Activated T-helper 2 cell treated with anti-CD3 and anti-CD28 coated beads, Interferon-gamma antibody, Interleukin-2, Interleukin-4, amounts not matched to agents 10 μg/mL and 5 μg/mL and 100 μg/mL, durations not matched to agents 14 hours and 24 hours and 36 hours (primary cell): Measurements from ENCODE around the gene RAB44. TPM values are rescaled to one million over a fixed set of nuclear protein-coding genes. Genes with fewer than 3 reads are reported as not detected.

Experiments
- DNase-seq: peaks from one replicate; pipeline ENCODE4 v3.0.0; 2021; ENCODE audit warnings: low spot score
- H3K27ac Mint-ChIP-seq: one replicate; pipeline ENCODE4 v1.8.0; 2021; ENCODE audit warnings: mixed read lengths
- H3K27me3 Mint-ChIP-seq: one replicate; pipeline ENCODE4 v1.8.0; 2021; ENCODE audit warnings: low read depth, mixed read lengths
- H3K36me3 Mint-ChIP-seq: one replicate; pipeline ENCODE4 v1.8.0; 2021; ENCODE audit warnings: low read depth, mixed read lengths
- H3K4me1 Mint-ChIP-seq: one replicate; pipeline ENCODE4 v1.8.0; 2021; ENCODE audit warnings: low read depth, mixed read lengths
- H3K4me3 Mint-ChIP-seq: one replicate; pipeline ENCODE4 v1.8.0; 2021; ENCODE audit warnings: low read depth, mild to moderate bottlenecking, moderate library complexity, mixed read lengths
- H3K9me3 Mint-ChIP-seq: one replicate; pipeline ENCODE4 v1.8.0; 2021; ENCODE audit warnings: mixed read lengths
- intact Hi-C: fragments of 100-400 bp; cut with micrococcal nuclease; formaldehyde crosslinking; loops from one replicate; pipeline ENCODE4 v1.15.1; 2023
- total RNA-seq: library from RNA; stranded (reverse); gene quantifications from 2 replicates; pipeline ENCODE4 v1.2.3, GENCODE V29; 2022

The RAB44 gene
- total RNA-seq, 1 donor from 2014 or later: not detected

GRCh38 chr6:36759148-36759759 lies 61.6 kb downstream of the RAB44 start:
- Mint-ChIP-seq H3K36me3 (no peaks in the 10 kb centered on the region), H3K9me3 (no peaks in the 10 kb centered on the region), H3K27me3 (no peaks in the 10 kb centered on the region), H3K4me3 (no peak overlapping the region), H3K27ac (no peak overlapping the region), H3K4me1 (peaks cover 40% of the 10 kb centered on the region)
- peak; percentile 73 for DNase-seq
- intact Hi-C loops: loop anchor here (1.0 to 5.0 kb wide), 4 partner anchors 64 to 317 kb away; partner anchors contain the start of genes KCTD20, PXT1 and STK38

- no peaks in the 10 kb centered on the region for H3K9me3 Mint-ChIP-seq
- no peaks in the 10 kb centered on the region for H3K36me3 Mint-ChIP-seq
- intact Hi-C loops: no loop called here
- H3K27ac Mint-ChIP-seq: no peak overlapping the region
- peaks cover 25% of the 10 kb centered on the region for H3K4me1 Mint-ChIP-seq
- DNase-seq: no peak
- H3K4me3 Mint-ChIP-seq: no peak overlapping the region
- no peaks in the 10 kb centered on the region for H3K27me3 Mint-ChIP-seq
These were observed 63.2 kb downstream of the RAB44 start for GRCh38 chr6:36760685-36761435.

- H3K9me3 Mint-ChIP-seq: no peaks in the 10 kb centered on the region
- intact Hi-C loops: no loop called here
- no peaks in the 10 kb centered on the region for H3K36me3 Mint-ChIP-seq
- no peaks in the 10 kb centered on the region for H3K27me3 Mint-ChIP-seq
- H3K27ac Mint-ChIP-seq: no peak overlapping the region
- DNase-seq: no peak
- H3K4me3 Mint-ChIP-seq: no peak overlapping the region
- peaks cover 16% of the 10 kb centered on the region for H3K4me1 Mint-ChIP-seq
These were observed 64.5 kb downstream of the RAB44 start for GRCh38 chr6:36762123-36762522.

- H3K27ac Mint-ChIP-seq: no peak overlapping the region
- no peaks in the 10 kb centered on the region for H3K36me3 Mint-ChIP-seq
- peaks cover 25% of the 10 kb centered on the region for H3K4me1 Mint-ChIP-seq
- no peaks in the 10 kb centered on the region for H3K27me3 Mint-ChIP-seq
- intact Hi-C loops: loop anchor here (5.0 kb wide), 1 partner anchor 107 kb away; the partner anchor contains the start of gene PPIL1
- DNase-seq: no peak
- no peak overlapping the region for H3K4me3 Mint-ChIP-seq
- no peaks in the 10 kb centered on the region for H3K9me3 Mint-ChIP-seq
These were observed 67.6 kb downstream of the RAB44 start for GRCh38 chr6:36765190-36765589.

- H3K4me1 Mint-ChIP-seq: peaks cover 30% of the 10 kb centered on the region
- no peaks in the 10 kb centered on the region for H3K27me3 Mint-ChIP-seq
- intact Hi-C loops: loop anchor here (1.0 to 5.0 kb wide), 5 partner anchors 17 to 445 kb away; partner anchors contain the start of gene PPIL1
- peak; percentile 74 for DNase-seq
- no peaks in the 10 kb centered on the region for H3K9me3 Mint-ChIP-seq
- peak overlapping the region; percentile 0 for H3K27ac Mint-ChIP-seq
- H3K36me3 Mint-ChIP-seq: no peaks in the 10 kb centered on the region
- H3K4me3 Mint-ChIP-seq: no peak overlapping the region
These were observed 68.2 kb downstream of the RAB44 start for GRCh38 chr6:36765594-36766398.

- Mint-ChIP-seq H3K27ac (peak overlapping the region; percentile 0), H3K4me3 (no peak overlapping the region), H3K27me3 (no peaks in the 10 kb centered on the region)
These were observed 68.8 kb downstream of the RAB44 start for GRCh38 chr6:36766399-36766945.

GRCh38 chr6:36769183-36769675 lies 71.6 kb downstream of the RAB44 start:
- Mint-ChIP-seq H3K36me3 (no peaks in the 10 kb centered on the region), H3K27me3 (no peaks in the 10 kb centered on the region), H3K4me1 (peaks cover 42% of the 10 kb centered on the region), H3K27ac (peak overlapping the region; percentile 78), H3K4me3 (peak overlapping the region; percentile 54), H3K9me3 (no peaks in the 10 kb centered on the region)
- no peak for DNase-seq
- intact Hi-C loops: loop anchor here (5.0 kb wide), 1 partner anchor 103 kb away; the partner anchor contains the start of gene PPIL1

More at GRCh38 chr6:36766399-36766945, 68.8 kb downstream of the RAB44 start:
- intact Hi-C loops: loop anchor here (1.0 to 5.0 kb wide), 5 partner anchors 16 to 444 kb away; partner anchors contain the start of gene PPIL1
- H3K9me3 Mint-ChIP-seq: no peaks in the 10 kb centered on the region
- no peaks in the 10 kb centered on the region for H3K36me3 Mint-ChIP-seq
- peaks cover 36% of the 10 kb centered on the region for H3K4me1 Mint-ChIP-seq
- no peak for DNase-seq

- intact Hi-C loops: loop anchor here (5.0 kb wide), 1 partner anchor 102 kb away; the partner anchor contains the start of gene PPIL1
- Mint-ChIP-seq H3K4me1 (peaks cover 42% of the 10 kb centered on the region), H3K4me3 (peak overlapping the region; percentile 54), H3K36me3 (no peaks in the 10 kb centered on the region), H3K27me3 (no peaks in the 10 kb centered on the region), H3K9me3 (no peaks in the 10 kb centered on the region), H3K27ac (peak overlapping the region; percentile 78)
- DNase-seq: no peak
These were observed 72.3 kb downstream of the RAB44 start for GRCh38 chr6:36769676-36770499.

- no peaks in the 10 kb centered on the region for H3K36me3 Mint-ChIP-seq
These were observed 73.5 kb downstream of the RAB44 start for GRCh38 chr6:36771145-36771544.

GRCh38 chr6:36772397-36772796 lies 74.8 kb downstream of the RAB44 start:
- DNase-seq: no peak
- Mint-ChIP-seq H3K4me3 (no peak overlapping the region), H3K4me1 (peaks cover 39% of the 10 kb centered on the region), H3K36me3 (no peaks in the 10 kb centered on the region), H3K27me3 (peaks cover 3% of the 10 kb centered on the region), H3K27ac (peak overlapping the region; percentile 58), H3K9me3 (no peaks in the 10 kb centered on the region)
- intact Hi-C loops: no loop called here

More at GRCh38 chr6:36771145-36771544, 73.5 kb downstream of the RAB44 start:
- Mint-ChIP-seq H3K4me1 (peaks cover 42% of the 10 kb centered on the region), H3K4me3 (no peak overlapping the region), H3K9me3 (no peaks in the 10 kb centered on the region), H3K27me3 (peaks cover 2% of the 10 kb centered on the region), H3K27ac (peak overlapping the region; percentile 78)
- intact Hi-C loops: no loop called here
- no peak for DNase-seq

- Mint-ChIP-seq H3K27ac (no peak overlapping the region), H3K4me1 (peaks cover 26% of the 10 kb centered on the region), H3K27me3 (peaks cover 6% of the 10 kb centered on the region), H3K9me3 (no peaks in the 10 kb centered on the region), H3K4me3 (no peak overlapping the region), H3K36me3 (no peaks in the 10 kb centered on the region)
- intact Hi-C loops: no loop called here
- DNase-seq: no peak
These were observed 76.7 kb downstream of the RAB44 start for GRCh38 chr6:36774331-36774730.
